ENCODE measurements around the gene TNC. TPM values are rescaled to one million over a fixed set of nuclear protein-coding genes. Genes with fewer than 3 reads are reported as not detected.

TNC gene
- total and polyA plus RNA-seq, 5 donors from 2014 or later = not detected

GRCh38 chr9:115080242-115080641, 37.7 kb downstream of the TNC start:
- Mint-ChIP-seq H3K27ac (no peak overlapping the region), H3K4me1 (no peaks in the 10 kb centered on the region), H3K4me3 (no peak overlapping the region), H3K9me3 (no peaks in the 10 kb centered on the region), H3K27me3 (peaks cover 14% of the 10 kb centered on the region), H3K36me3 (no peaks in the 10 kb centered on the region)
- Histone ChIP-seq H3K4me3 (ENCODE audit: low read depth, low read length) (no peak overlapping the region), H3K27me3 (ENCODE audit: control insufficient read depth, insufficient read depth, low read length) (no peaks in the 10 kb centered on the region), H3K9me3 (ENCODE audit: control insufficient read depth in 2 of 2, low read length in 2 of 2) (no peaks in the 10 kb centered on the region), H3K4me1 (ENCODE audit: control insufficient read depth, insufficient read depth, low read length, poor library complexity, severe bottlenecking) (no peaks in the 10 kb centered on the region), H3K27ac (ENCODE audit: insufficient read depth, low read length, poor library complexity, severe bottlenecking) (no peak overlapping the region), H3K36me3 (ENCODE audit: control insufficient read depth, insufficient read depth, low read length) (no peaks in the 10 kb centered on the region)
- DNase-seq (no peak), ATAC-seq (ENCODE audit: low read depth in 2 of 2) (no peak)

GRCh38 chr9:115079156-115079555, 38.8 kb downstream of the TNC start:
- Mint-ChIP-seq H3K27ac (no peak overlapping the region), H3K27me3 (peaks cover 14% of the 10 kb centered on the region), H3K9me3 (no peaks in the 10 kb centered on the region), H3K4me1 (no peaks in the 10 kb centered on the region), H3K4me3 (no peak overlapping the region), H3K36me3 (no peaks in the 10 kb centered on the region)
- H3K9me3 ChIP-seq (ENCODE audit: control insufficient read depth in 2 of 2, low read length in 2 of 2) = no peaks in the 10 kb centered on the region
- H3K4me3 ChIP-seq (ENCODE audit: low read depth, low read length) = no peak overlapping the region
- no peaks in the 10 kb centered on the region for H3K27me3 ChIP-seq (ENCODE audit: control insufficient read depth, insufficient read depth, low read length)
- ATAC-seq (ENCODE audit: low read depth in 2 of 2) (no peak), DNase-seq (no peak)
- H3K36me3 ChIP-seq (ENCODE audit: control insufficient read depth, insufficient read depth, low read length) = no peaks in the 10 kb centered on the region
- no peaks in the 10 kb centered on the region for H3K4me1 ChIP-seq (ENCODE audit: control insufficient read depth, insufficient read depth, low read length, poor library complexity, severe bottlenecking)
- no peak overlapping the region for H3K27ac ChIP-seq (ENCODE audit: insufficient read depth, low read length, poor library complexity, severe bottlenecking)

- H3K36me3 Mint-ChIP-seq = no peaks in the 10 kb centered on the region
- Histone ChIP-seq H3K4me3 (ENCODE audit: low read depth, low read length) (no peak overlapping the region), H3K27ac (ENCODE audit: insufficient read depth, low read length, poor library complexity, severe bottlenecking) (no peak overlapping the region), H3K36me3 (ENCODE audit: control insufficient read depth, insufficient read depth, low read length) (no peaks in the 10 kb centered on the region), H3K9me3 (ENCODE audit: control insufficient read depth in 2 of 2, low read length in 2 of 2) (no peaks in the 10 kb centered on the region), H3K27me3 (ENCODE audit: control insufficient read depth, insufficient read depth, low read length) (peaks cover 5% of the 10 kb centered on the region), H3K4me1 (ENCODE audit: control insufficient read depth, insufficient read depth, low read length, poor library complexity, severe bottlenecking) (no peaks in the 10 kb centered on the region)
- no peak for ATAC-seq (ENCODE audit: low read depth in 2 of 2)
- no peaks in the 10 kb centered on the region for H3K9me3 Mint-ChIP-seq
- no peak overlapping the region for H3K4me3 Mint-ChIP-seq
- no peak overlapping the region for H3K27ac Mint-ChIP-seq
- no peaks in the 10 kb centered on the region for H3K4me1 Mint-ChIP-seq
- no peak for DNase-seq
- peaks cover 35% of the 10 kb centered on the region for H3K27me3 Mint-ChIP-seq
Measured at GRCh38 chr9:115073456-115073855, 44.5 kb downstream of the TNC start.

GRCh38 chr9:115071176-115071575, 46.8 kb downstream of the TNC start:
- DNase-seq = no peak
- Histone ChIP-seq H3K27ac (ENCODE audit: insufficient read depth, low read length, poor library complexity, severe bottlenecking) (no peak overlapping the region), H3K36me3 (ENCODE audit: control insufficient read depth, insufficient read depth, low read length) (no peaks in the 10 kb centered on the region), H3K9me3 (ENCODE audit: control insufficient read depth in 2 of 2, low read length in 2 of 2) (no peaks in the 10 kb centered on the region), H3K4me1 (ENCODE audit: control insufficient read depth, insufficient read depth, low read length, poor library complexity, severe bottlenecking) (no peaks in the 10 kb centered on the region), H3K27me3 (ENCODE audit: control insufficient read depth, insufficient read depth, low read length) (peaks cover 9% of the 10 kb centered on the region), H3K4me3 (ENCODE audit: low read depth, low read length) (no peak overlapping the region)
- no peak overlapping the region for H3K27ac Mint-ChIP-seq
- no peaks in the 10 kb centered on the region for H3K4me1 Mint-ChIP-seq
- ATAC-seq (ENCODE audit: low read depth in 2 of 2) = no peak
- no peak overlapping the region for H3K4me3 Mint-ChIP-seq
- H3K9me3 Mint-ChIP-seq = no peaks in the 10 kb centered on the region
- H3K27me3 Mint-ChIP-seq = peaks cover 38% of the 10 kb centered on the region
- no peaks in the 10 kb centered on the region for H3K36me3 Mint-ChIP-seq

GRCh38 chr9:115069771-115070170, 48.2 kb downstream of the TNC start:
- peaks cover 43% of the 10 kb centered on the region for H3K27me3 Mint-ChIP-seq
- Histone ChIP-seq H3K27ac (ENCODE audit: insufficient read depth, low read length, poor library complexity, severe bottlenecking) (no peak overlapping the region), H3K27me3 (ENCODE audit: control insufficient read depth, insufficient read depth, low read length) (peaks cover 13% of the 10 kb centered on the region), H3K4me3 (ENCODE audit: low read depth, low read length) (no peak overlapping the region), H3K4me1 (ENCODE audit: control insufficient read depth, insufficient read depth, low read length, poor library complexity, severe bottlenecking) (no peaks in the 10 kb centered on the region), H3K9me3 (ENCODE audit: control insufficient read depth in 2 of 2, low read length in 2 of 2) (no peaks in the 10 kb centered on the region), H3K36me3 (ENCODE audit: control insufficient read depth, insufficient read depth, low read length) (no peaks in the 10 kb centered on the region)
- H3K36me3 Mint-ChIP-seq = no peaks in the 10 kb centered on the region
- DNase-seq (no peak), ATAC-seq (ENCODE audit: low read depth in 2 of 2) (no peak)
- no peaks in the 10 kb centered on the region for H3K9me3 Mint-ChIP-seq
- no peak overlapping the region for H3K4me3 Mint-ChIP-seq
- H3K4me1 Mint-ChIP-seq = no peaks in the 10 kb centered on the region
- H3K27ac Mint-ChIP-seq = no peak overlapping the region

GRCh38 chr9:115069302-115069701, 48.7 kb downstream of the TNC start:
- H3K4me1 ChIP-seq (ENCODE audit: control insufficient read depth, insufficient read depth, low read length, poor library complexity, severe bottlenecking) = no peaks in the 10 kb centered on the region
- no peaks in the 10 kb centered on the region for H3K9me3 ChIP-seq (ENCODE audit: control insufficient read depth in 2 of 2, low read length in 2 of 2)
- H3K27ac ChIP-seq (ENCODE audit: insufficient read depth, low read length, poor library complexity, severe bottlenecking) = no peak overlapping the region
- no peak for DNase-seq
- Mint-ChIP-seq H3K36me3 (no peaks in the 10 kb centered on the region), H3K27me3 (peaks cover 43% of the 10 kb centered on the region), H3K4me1 (no peaks in the 10 kb centered on the region), H3K27ac (no peak overlapping the region), H3K9me3 (no peaks in the 10 kb centered on the region), H3K4me3 (no peak overlapping the region)
- H3K27me3 ChIP-seq (ENCODE audit: control insufficient read depth, insufficient read depth, low read length) = peaks cover 13% of the 10 kb centered on the region
- ATAC-seq (ENCODE audit: low read depth in 2 of 2) = no peak
- no peaks in the 10 kb centered on the region for H3K36me3 ChIP-seq (ENCODE audit: control insufficient read depth, insufficient read depth, low read length)
- H3K4me3 ChIP-seq (ENCODE audit: low read depth, low read length) = no peak overlapping the region

- ATAC-seq (ENCODE audit: low read depth in 2 of 2) = no peak
- H3K4me1 Mint-ChIP-seq = no peaks in the 10 kb centered on the region
Measured at GRCh38 chr9:115068031-115068430, 49.9 kb downstream of the TNC start.

GRCh38 chr9:115063058-115063845, 54.7 kb downstream of the TNC start:
- Histone ChIP-seq H3K36me3 (ENCODE audit: control insufficient read depth, insufficient read depth, low read length) (no peaks in the 10 kb centered on the region), H3K27me3 (ENCODE audit: control insufficient read depth, insufficient read depth, low read length) (peaks cover 8% of the 10 kb centered on the region), H3K4me3 (ENCODE audit: low read depth, low read length) (no peak overlapping the region), H3K4me1 (ENCODE audit: control insufficient read depth, insufficient read depth, low read length, poor library complexity, severe bottlenecking) (no peaks in the 10 kb centered on the region), H3K27ac (ENCODE audit: insufficient read depth, low read length, poor library complexity, severe bottlenecking) (no peak overlapping the region), H3K9me3 (ENCODE audit: control insufficient read depth in 2 of 2, low read length in 2 of 2) (no peaks in the 10 kb centered on the region)
- DNase-seq (no peak), ATAC-seq (ENCODE audit: low read depth in 2 of 2) (no peak)
- H3K4me1 Mint-ChIP-seq = no peaks in the 10 kb centered on the region
- H3K4me3 Mint-ChIP-seq = no peak overlapping the region
- H3K9me3 Mint-ChIP-seq = no peaks in the 10 kb centered on the region
- no peak overlapping the region for H3K27ac Mint-ChIP-seq
- no peaks in the 10 kb centered on the region for H3K36me3 Mint-ChIP-seq
- peaks cover 18% of the 10 kb centered on the region for H3K27me3 Mint-ChIP-seq

More at GRCh38 chr9:115068031-115068430, 49.9 kb downstream of the TNC start:
- no peak overlapping the region for H3K4me3 ChIP-seq (ENCODE audit: low read depth, low read length)
- H3K4me1 ChIP-seq (ENCODE audit: control insufficient read depth, insufficient read depth, low read length, poor library complexity, severe bottlenecking) = no peaks in the 10 kb centered on the region
- H3K36me3 ChIP-seq (ENCODE audit: control insufficient read depth, insufficient read depth, low read length) = no peaks in the 10 kb centered on the region
- Mint-ChIP-seq H3K27ac (no peak overlapping the region), H3K36me3 (no peaks in the 10 kb centered on the region), H3K4me3 (no peak overlapping the region), H3K27me3 (peaks cover 43% of the 10 kb centered on the region), H3K9me3 (no peaks in the 10 kb centered on the region)
- peaks cover 13% of the 10 kb centered on the region for H3K27me3 ChIP-seq (ENCODE audit: control insufficient read depth, insufficient read depth, low read length)
- no peak for DNase-seq
- H3K9me3 ChIP-seq (ENCODE audit: control insufficient read depth in 2 of 2, low read length in 2 of 2) = no peaks in the 10 kb centered on the region
- H3K27ac ChIP-seq (ENCODE audit: insufficient read depth, low read length, poor library complexity, severe bottlenecking) = no peak overlapping the region

Data from CD4-positive, CD25-positive, alpha-beta regulatory T cell (primary cell).